Measurements from ENCODE around the gene GRM1.

The GRM1 gene

DNA sequence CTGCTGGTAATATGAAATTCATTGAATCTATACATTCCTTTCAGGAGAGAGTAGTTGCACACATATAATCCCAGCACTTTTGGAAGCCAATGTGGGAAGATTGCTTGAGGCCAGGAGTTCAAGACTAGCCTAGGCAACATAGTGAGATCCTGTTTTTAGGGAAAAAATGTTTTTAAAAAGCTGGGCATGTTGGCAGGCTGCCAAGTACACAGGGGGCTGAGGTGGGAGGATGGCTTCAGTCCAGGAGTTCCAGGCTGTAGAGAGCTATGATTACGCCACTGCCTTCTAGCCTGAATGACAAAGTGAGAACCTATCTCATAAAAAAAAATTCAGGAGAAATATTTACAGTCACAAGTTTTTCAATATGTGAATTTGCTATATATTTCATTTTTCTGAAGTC lies 71.9 kb downstream of the GRM1 start:
- no peak for DNase-seq

DNA sequence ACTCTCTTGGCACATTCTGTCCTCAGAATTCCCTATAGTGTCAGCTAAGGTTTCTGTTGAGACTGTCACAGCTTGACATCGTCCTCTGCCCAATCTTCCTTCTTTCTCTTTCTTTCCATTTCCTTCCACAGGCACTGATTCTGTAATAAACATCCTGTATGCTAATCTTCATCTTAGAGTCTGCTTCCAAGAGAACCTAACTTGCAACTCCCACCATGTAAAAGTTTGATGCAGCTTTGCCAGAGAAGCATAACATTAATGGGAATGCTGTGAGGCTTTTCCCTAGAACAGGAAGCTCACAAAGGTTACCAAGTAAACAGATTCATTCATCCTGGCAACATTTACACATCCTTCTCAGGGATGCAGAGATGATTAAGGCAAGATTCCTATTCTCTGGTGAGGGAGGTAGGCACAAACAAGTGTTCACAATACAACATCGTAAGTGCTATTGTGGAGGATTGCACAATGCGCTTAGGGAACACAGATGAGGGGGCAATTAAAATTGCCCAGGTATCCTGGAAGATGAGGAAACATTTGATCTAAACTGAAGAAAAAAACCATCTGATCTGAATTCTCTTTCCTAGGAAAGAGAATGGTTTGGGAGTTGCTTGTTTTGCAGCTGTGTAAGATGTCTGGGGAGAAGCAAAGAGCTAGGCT lies 74.7 kb downstream of the GRM1 start:
- no peak for DNase-seq

DNA sequence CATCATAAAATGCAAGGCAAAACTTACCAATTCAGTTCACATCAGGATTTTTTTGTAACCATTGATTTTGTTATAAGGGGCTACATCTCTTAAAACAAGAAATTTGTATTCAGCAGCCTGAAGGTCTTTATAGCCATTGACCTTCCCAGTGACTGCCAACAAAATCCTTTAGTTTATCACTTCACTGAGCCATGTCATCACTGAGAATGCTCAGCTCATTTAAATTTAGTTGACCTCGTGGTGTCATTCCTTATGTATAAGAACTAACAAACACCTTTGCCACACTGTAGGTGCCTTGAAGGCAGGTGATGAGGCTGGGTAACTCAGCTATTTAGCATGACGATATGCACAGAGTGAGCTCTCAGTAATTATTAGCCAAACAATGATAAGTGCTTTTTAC lies 77.7 kb downstream of the GRM1 start:
- no peak for DNase-seq

DNA sequence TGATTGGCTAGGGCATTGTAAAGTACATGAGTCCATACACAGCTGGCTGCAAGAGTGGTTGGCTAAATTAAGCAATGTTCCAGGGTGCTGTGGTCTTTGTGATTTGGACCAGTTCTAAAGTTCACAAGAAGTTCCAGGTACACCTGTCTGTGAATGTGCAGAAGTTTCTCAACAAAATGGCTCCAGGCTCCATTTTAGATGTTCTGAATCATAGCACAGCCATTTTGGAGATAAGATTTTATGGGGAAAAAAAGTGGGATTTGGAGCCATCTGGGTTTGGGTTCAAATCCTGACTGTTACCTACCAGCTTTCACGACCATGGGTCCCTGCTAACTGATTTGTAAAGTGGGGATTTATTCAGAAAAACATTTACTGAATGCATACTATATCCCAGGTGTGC lies 82.1 kb downstream of the GRM1 start:
- no peak for DNase-seq

DNA sequence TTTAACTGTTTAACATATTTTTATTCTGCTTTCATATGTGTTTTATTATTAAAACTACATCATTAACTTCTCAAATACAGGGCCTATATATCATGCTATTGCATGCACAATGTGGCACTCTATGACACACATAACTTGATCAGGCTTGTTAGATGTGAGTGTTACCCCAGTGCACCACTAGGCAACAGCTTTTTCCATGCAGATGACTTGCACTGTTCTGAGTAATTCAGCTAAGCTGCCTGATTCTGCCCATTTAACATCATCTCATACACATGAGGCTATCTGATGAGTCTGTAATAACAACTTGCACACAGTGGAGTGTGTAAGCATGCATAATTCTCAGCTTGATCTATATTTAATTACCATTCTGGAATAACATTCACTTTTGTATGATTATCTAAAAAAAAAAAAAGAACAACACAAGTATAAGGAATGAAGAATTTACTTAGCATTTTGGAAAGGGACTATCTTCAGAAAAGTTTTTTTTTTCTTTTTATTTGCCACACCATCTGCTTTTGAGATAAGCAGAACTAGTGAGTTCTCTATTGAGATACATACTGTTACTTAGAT lies 83.1 kb downstream of the GRM1 start:
- DNase-seq: no peak

DNA sequence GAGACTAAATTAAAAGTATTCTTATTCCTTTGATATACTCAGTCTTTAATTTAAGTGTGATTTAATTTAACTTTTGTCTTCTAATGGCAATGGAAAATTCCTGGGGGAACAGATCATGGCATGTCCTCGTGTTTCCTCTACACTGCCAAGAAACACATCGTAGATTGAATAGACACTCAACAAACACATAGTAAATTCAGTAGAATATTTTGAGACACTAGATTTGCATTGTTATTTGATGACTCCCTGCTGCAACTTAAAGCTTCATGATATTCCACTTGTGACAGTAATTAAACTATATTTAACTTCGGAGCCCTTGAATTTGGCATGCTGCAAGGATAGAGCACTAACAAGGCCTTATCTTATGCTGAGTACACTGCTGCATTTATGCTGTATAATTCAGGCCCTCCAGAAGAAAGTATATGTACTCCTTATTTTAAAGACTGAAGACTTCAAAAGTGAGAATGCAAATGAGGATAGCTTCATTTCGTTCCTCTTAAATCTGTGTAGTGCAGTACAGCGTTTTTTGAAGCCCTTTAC lies 84.3 kb downstream of the GRM1 start:
- no peak for DNase-seq

DNA sequence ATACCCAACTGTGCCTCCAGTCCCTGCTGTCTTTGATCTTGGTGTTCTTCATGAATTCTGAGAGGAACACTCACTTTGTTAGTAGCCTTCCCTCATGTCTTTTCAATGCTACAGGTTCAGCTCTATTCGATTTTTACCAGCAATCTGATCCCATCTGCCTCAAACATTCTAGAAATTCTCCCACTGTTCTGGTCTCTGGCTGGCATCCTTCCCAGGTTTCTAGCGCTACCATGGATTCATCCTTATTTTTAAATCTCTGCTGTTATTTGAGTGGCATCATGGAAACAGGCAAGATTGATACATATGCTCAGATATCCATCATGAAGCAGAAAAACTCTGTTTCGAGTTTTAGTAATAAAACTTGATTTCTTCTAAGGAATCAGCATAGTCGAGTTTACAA lies 94.8 kb downstream of the GRM1 start:
- DNase-seq: no peak

DNA sequence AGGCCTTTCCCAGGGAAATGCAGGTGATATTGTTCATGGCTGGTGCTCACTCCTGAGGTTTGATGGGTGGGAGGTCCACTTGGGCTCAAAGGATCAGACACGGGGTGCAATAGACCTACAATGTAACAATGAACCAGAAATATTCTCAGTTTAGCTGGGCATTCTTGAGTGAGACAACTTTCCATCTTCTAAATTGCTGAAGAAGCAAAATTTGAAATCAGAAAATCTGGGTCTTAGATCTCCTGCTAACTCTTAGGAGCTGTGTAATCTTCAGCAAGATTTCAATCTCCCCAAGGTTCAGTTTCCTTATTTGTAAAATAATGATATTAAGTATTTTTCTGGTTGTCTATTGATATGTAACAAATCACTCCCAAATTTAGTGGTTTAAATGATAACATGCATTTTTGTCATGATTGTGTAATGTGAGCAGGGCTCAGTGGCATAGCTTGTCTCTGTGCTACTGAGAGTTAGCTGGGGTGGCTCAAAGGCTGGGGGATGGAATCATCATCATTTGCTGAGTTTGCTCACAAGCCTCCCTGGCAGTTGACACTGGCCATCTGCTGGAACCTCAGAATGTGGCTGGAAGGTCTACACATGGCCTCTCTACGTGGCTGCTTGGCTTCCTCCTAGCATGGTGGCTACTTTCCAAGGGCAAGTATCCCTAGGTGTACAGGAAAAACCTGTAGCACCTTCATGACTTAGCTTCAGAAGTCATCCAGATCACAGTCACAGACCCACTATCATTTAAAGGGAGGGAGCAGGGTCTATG lies 98.8 kb downstream of the GRM1 start:
- no peak for DNase-seq

DNA sequence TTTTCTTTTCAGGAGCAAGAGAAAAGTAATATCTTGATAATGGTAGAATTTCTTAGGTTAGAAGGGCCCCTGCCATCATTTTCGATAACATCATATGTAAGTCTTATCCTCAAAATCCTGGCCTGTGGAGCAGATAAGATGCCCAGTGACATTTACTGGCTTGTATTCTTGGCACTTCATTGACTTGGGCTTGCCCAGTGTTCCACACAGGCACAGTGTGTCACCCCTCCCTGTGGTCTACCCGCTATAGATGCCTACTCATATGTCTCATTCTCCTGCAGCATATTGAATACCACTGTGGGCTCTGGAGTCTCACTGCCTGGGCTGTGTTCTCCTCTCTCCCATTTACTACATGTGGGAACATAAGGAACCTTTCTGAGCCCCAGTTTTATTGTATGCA lies 105.0 kb downstream of the GRM1 start:
- no peak for DNase-seq

DNA sequence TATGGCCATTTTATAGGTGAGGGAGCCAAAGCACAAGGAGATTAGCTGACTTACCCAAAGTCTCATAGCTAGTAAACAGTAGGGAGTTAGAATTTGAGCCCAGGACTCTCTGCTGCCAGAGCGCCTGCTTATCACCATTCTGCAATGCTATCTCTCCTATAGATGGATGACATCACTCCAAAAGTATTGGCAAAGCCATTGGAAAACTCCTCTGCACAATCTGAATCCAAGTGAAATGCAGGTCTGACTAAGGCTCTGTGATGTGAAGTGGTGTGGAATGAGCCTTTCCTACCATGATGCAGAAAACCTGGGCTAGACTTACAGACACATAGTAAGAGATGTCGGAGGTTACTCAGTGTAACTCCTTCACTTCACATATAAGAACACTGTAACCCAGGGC lies 106.3 kb downstream of the GRM1 start:
- no peak for DNase-seq

DNA sequence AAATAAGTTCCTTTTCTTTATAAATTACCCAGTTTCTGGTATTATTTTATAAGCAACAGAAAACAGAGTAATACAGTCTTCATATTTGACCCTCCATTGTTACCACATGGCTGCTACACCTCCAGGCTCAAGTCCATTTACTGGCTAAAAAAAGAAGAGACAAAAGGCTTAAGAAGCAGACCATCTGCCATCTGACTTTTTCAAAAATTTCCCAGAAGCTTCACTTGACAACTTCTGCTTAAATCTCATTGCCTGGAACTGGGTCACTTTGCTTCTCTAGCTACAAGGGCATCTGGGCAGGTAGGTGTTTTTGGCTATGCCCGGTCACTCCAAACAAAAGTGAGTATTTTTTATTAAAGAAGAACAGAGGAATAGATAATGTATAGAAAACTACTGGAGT lies 118.0 kb downstream of the GRM1 start:
- DNase-seq: no peak

DNA sequence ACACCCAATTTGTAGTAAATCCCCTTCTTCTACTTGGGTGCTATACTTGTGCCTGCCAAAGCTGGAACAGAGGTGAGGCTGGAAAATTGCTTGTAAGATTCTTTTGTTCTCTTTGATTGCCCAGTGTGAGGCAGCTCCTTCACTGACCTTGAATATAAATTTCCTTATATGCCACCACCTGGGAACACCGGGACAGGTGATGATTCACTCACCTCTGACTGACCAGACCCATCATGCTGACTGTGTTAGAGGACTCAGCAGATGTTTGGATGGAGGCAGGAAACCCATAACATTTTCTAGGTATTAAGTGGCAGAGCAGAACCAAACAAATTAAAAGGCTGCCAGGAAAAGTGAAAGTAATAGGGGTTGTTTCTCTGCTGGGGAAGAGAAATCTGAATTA lies 120.9 kb downstream of the GRM1 start:
- no peak for DNase-seq

DNA sequence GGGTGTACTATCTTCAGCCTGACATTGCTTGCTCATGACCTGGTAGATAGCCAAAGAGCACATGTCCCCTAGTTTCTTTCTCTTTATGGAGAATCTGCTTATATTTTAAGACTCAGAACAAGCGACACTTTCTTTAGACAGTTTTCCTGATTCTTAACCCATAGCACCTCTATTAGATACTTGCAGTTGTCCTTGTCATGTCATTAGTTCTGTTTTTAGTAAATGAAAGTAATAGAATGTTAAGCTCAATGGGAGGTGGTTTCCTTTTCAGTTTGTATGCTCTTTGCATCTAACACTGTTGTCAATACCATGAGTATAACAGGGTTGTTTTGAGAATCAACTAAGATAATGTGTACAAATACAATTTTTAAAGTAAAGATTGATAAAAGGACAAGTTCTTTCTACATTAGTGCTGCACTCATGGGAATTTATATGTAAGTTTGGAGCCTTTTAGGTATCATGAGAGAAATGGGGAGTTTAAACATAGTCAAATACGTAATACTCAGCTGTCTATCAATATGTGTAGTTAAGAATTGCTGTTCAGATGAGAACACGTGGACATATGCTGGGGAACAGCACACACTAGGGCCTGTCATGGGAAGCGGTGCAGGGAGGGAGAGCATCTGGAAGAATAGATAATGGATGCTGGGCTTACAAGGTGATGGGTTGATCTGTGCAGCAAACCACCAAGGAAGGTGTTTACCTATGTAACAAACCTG lies 124.3 kb downstream of the GRM1 start:
- no peak for DNase-seq

DNA sequence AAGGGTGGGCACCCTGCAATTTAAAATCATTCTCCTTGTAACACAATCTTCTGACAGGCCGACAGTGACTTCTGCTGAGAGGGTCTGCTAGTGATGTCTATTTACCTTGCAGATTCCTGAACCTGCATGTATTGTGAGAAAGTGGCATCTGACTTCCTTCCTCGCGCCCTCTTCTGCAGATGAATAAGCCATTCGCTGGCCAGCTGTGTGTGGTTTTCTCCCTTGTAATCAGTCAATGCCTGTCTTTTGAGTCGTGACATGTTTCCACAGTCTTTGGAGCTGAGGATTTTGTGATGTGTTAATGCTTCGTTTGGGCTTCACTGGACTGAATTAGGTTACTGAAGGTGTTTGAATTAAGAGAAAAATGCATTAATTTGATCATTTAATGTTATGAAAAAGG lies 125.3 kb downstream of the GRM1 start:
- DNase-seq: no peak

DNA sequence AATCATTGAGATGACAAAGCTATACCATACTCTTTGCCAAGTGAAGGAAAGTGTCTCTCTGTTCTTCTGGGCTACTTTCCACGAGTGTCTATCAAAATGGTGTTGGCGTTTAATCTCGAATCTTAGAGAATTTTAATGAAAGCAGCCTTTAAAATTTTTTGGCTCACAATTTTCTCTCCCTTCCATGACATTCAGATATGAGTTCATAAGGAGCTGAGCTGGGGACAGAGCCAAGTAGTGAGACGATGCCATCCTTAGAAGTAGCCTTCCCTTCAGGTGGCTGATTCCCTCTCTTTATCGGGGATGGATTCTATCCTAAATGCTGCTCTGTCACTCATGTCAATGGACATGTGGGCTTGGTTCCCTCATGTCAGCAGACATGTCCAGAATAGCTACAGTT lies 132.8 kb downstream of the GRM1 start:
- no peak for DNase-seq

DNA sequence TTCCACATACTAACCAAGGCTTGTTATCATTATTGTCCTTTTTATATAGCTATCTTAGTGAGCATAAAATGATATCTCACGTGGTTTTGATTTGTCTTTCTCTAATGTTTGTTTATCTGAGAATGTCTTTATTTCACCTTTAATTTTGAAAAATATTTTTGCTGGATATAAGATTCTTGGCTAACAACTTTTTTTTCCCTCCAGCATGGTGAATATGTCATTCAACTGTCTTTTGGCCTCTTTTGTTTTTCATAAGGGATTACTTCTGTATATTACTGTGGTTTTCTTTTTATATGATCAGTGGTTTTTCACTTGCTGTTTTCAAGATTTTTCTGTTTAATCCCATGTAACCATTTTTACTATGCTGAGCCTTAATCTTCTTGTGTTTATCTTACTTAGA lies 141.0 kb downstream of the GRM1 start:
- DNase-seq: no peak

DNA sequence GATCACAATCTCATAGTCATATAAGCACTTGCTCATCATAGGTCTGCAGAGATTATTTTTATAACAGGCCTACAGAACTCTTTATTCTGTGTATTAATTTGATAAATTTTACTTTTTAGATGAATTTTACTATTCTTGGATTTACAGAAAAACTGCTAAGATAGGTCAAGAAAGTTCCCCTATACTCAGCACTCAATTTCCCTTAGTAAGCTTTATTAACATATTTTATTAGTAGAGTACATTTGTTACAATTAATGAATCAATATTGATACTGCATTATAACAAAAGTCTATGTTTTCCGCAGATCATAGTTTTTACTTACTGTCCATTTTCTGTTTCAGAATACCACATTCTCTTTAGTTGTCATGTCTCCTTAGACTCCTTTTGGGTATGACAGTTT lies 148.9 kb downstream of the GRM1 start:
- no peak for DNase-seq

DNA sequence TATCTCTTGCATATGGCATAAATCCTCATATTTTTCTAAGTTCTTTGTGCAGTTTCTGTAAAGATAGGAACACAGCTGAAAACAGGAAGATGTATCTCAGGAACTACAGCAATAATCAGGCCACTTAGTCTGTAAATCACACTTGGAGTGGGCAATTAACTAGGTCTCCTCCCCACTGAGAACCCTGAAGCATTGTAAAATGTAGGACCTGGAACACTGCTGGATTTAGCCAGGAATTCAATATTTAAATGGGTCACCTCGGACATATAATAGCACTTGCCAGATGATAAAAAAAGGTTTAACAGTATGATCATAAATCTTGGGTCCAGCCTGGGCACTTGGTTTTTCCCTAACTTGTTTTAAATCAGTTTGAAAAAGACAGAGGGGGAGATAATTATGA lies 155.0 kb downstream of the GRM1 start:
- DNase-seq: no peak

DNA sequence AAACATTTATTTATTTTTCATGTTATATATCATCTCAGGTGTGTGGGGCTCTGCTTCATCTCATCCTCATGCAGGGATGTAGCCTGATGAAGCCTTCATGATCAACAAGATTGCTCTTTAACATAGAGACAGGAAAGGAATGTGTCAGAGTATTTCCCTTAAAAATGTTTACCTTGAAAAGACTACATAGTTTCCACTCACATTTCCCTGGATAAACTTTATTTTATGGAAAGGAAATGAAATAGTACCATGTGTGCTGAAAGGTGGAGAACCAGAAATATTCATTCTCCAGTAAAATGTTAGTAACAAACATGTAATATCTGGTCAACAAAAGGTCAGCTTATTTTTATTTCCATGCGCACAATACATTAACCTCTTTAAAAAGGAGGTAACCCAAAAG lies 155.8 kb downstream of the GRM1 start:
- no peak for DNase-seq

DNA sequence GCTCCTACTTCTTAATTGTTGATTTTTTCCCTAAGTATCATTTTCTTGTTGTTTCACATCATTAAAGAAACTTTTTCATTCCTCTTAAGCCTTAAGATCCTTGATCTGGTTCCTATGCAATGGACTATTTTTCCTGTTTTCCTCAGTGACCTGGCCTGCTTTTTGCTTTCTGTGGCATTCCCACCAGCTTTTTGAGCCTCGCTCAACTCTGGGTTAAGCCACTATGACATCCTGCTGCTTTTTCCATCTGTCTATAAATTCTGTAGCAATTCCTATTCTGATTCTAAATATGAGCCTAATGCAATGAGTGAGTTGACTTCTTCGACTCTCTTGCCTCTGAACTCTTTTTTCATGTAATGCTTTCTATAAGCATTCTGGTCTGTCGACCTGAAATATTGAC lies 160.3 kb downstream of the GRM1 start:
- DNase-seq: no peak

DNA sequence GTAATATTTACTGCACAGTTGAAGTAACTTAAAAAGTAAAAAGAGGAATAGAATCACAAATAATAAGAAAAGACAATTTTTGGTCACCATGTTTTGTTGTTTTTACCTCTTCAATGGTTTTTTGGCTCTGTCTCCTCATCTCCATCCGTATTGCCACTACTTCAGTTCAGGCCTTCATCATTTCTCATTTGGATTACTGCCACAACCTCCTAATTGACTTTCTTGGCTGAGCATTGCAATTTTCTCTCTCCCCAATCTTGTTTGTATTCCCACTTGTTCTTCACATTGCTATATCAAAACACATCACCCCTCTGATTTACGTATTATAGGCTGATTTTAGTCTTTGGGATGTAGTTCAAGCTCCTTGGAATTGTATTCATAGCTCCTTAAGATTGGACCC lies 161.7 kb downstream of the GRM1 start:
- DNase-seq: no peak

DNA sequence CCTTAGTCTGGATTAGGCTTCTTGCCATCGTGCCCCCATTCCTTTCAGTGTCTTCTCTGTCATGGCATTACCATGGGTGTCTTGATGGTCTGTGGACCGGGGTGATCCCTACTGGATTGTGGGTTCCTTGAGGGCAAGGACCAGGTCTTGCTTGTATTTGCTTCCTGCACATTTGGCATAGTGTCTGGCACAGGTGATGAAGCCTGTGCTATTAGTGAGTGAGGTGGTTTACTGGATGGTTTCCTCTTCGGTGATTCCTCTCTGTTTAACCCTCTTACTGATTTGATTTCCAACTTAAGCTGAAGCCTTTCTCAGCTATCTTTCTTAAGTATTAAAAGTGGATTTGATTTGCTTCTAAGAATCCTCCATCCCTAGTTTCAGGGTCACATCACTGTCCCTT lies 162.3 kb downstream of the GRM1 start:
- DNase-seq: no peak

DNA sequence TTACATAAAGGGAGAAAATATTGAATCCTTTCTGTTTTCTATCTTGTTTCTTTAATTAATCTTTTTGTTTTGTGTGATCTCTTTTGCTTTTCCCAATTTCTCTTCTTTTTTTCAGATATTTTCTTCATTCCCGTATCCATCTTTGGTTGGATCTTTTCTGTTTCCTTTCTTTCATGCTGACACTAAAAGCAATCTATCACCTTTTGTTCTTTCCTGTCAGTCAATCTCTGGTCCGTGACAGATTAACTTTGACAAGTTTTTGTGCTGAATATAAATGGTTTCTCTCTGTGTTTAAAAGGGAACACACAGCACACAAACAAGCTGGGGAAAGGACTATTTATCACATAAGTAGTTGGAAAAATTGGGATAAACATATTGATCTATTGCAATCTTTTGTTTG lies 162.8 kb downstream of the GRM1 start:
- no peak for DNase-seq

DNA sequence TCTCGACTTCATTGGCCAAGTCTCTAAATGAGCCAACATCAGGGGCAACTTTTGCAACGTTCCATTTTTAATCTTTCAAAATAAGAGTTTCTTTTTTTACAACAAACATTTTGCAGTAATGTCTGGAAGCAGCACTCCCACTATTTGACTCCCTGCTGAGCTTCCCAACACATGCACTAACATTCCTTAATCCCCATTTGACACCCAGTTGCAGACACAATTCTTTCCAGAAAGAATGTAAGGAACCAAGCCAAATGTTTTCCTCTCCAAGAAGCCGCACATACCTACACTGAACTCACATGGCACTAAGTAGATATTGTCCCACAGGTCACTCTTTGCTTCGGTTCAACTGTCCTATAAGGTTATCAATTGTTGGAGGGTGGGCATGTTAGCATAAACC lies 165.6 kb downstream of the GRM1 start:
- no peak for DNase-seq

All from NCI-H1694 (cell line).